ENCODE measurements around the gene LANCL1. TPM values are rescaled to one million over a fixed set of nuclear protein-coding genes. Genes with fewer than 3 reads are reported as not detected.

The LANCL1 gene, protein sequence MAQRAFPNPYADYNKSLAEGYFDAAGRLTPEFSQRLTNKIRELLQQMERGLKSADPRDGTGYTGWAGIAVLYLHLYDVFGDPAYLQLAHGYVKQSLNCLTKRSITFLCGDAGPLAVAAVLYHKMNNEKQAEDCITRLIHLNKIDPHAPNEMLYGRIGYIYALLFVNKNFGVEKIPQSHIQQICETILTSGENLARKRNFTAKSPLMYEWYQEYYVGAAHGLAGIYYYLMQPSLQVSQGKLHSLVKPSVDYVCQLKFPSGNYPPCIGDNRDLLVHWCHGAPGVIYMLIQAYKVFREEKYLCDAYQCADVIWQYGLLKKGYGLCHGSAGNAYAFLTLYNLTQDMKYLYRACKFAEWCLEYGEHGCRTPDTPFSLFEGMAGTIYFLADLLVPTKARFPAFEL
- total RNA-seq (2022; extraction: Qiagen RNA extraction; ENCODE audit: low read depth), result 17.1 to 31.1 TPM (median 24.9 TPM) in 5 replicates

DNA sequence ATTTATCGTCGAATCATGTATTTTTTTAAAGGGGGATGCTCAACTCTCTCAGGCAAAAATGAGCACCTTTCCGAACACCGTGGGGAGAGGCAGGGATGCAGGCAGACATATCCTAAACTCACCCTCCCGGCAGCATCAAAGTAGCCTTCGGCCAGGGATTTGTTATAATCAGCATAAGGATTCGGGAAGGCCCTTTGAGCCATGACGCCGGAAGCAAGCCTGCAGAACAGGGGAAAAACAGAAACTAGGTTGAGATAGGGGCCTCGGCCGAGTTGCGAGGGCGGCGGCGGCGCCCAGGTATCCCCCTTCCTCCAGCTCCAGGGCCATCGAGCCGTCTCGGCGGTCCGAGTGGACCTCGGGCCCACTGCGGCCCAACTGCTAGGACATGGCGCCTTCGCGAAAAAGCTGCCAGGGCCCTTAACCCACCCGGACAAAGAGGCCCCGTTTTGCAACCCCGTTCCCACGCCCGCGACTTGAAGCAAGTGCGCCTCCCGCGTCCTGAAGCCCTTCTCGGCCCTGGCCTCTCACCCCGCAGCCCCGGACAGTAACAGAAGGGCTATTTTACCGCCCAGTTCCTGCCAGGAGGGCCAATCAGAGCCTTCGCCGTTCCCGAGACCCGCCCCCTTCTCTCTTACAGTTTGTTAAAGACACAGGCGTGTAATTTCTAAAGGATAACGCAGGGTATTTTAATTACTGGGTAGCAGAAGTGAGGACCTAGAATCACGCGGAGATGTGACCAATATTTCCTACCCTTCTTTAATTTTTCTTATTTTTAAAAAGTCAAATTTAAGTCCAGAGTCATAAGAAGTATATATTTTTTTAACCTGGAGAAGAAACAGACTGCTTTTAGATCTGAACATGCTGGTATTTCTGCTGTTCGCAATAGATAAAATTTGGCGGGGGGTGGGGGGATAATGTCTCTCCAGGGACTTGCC, at the start of gene LANCL1:
TSS of gene LANCL1 (minus strand) at position 566 of the 935 bp plus-strand sequence. CDS start at position 203, 363 bp downstream.

Other genes with a start within 250 kb of the LANCL1 start
- not detected in 5 replicates for gene MYL1, start 161.6 kb downstream of the LANCL1 start, total RNA-seq (2022; extraction: Qiagen RNA extraction; ENCODE audit: low read depth)
- 7.5 to 12.3 TPM (median 10.7 TPM) in 5 replicates for gene CPS1, start 79.8 kb upstream of the LANCL1 start, total RNA-seq (2022; extraction: Qiagen RNA extraction; ENCODE audit: low read depth)

Data from A549 treated with ZK216348 at 1 μM for 4 hours (cell line).